DMS114 treated with DMSO at 0.1 percent for 48 hours (cell line): ENCODE data around the gene ATP1A2.
"Not testable (repeated sequence)": the region's sequence is repeated elsewhere in the genome, so short reads cannot be mapped to it uniquely, and the experiment has no call there.

Experiments
- DNase-seq: peaks from one replicate; lab custom pipeline; 2025; ENCODE audit not compliant: unreplicated experiment; lab: John Stamatoyannopoulos, UW

Gene ATP1A2

DNA sequence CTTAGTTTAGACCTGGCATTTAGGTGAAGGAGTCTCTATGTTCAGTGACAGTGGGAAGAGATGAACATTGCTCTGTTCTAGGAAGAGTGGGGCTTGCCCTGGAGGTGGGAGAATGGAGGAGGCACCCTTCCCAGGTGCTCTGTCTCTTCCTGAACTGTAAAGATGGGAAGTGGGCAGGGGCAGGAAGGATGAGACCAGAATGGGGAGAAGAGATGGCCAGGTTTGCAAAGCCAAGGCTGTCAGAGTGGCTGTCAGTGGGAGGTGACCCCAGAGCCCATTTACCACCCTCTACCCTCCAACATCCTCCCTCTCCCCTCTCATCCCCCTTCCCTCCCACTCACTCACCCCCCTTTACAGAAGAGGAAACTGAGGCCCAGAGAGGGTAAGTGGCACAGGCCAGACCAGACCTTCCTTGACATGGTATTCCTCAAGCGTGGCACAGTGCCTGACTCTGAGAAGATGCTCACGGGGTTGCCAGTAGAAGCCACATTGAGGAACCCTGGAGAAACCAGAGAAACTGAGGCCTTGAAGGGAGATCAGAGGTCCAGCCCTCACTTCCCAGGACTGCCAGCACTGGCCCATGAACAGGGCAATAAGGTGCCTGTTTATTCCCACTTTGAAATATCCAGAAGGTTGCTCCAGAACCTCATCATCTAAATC, 15.7 kb upstream of the ATP1A2 start:
- DNase-seq: no peak

DNA sequence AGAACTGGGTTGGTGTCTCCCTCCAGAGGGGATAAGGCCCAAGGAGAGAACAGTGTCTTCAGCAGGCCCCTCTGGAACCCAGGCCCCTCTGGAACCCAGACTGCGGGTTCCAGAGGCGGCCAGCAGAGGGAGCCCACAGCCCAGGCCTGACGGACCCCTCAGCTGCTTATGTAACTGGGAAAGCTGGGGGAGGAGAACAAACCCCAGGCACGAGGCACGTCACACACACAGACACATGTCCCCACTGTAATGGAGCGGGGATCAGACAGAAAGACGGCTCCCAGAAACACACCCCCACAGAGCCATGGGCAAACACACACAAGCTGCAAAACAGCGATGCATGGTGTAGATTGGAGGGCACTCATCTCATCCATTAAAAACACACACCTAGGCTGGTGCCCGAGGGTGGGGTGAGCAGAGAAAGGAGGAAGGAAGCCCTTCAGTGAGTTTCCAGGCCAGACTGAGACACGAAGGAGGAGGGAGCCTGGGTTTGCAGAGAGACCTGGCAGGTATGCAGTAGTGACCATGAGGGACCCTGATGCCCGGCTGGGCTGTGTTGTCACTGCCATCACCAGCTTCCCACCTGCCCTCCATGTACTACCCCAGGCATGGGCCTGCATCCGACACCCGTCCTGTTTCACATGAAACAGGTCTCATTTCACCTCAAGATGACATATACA, 14.4 kb upstream of the ATP1A2 start:
- peak; percentile 90 for DNase-seq

DNA sequence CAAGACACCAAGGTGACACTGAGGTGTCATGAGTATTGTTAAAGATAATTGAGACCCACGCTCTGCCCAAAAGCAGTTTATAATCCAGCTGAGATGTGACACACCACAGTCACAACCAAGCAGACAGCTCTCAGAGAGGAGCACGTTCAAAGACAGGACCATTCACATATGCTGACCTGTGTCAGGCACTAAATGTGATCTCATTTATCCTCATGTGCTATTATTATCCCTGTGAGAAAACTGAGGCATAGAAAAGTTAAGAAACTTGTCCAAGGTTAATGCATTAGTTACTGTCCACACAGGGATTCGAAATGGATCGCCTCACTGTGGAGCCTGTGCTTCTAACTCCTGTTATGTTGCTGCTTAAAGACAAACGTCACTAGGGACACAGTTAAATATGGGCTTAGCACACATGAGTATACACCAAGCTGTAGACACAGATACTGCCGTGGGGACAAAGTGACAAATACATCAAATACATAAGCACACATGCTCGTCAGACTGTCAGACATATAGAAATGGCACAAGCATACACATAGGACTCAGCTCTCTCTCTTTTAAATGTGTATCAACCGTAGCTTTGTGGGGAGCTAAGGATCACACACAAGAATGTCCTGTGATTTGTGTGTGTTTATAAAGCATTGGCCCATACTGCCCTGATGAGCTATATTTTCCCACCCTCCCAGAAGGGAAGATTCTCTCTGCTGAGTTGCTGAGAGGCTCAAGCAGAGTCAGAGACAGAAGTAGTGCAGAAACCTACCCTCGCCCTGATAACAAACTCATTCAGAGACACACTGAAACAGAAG, 13.6 kb upstream of the ATP1A2 start:
- DNase-seq: no peak

DNA sequence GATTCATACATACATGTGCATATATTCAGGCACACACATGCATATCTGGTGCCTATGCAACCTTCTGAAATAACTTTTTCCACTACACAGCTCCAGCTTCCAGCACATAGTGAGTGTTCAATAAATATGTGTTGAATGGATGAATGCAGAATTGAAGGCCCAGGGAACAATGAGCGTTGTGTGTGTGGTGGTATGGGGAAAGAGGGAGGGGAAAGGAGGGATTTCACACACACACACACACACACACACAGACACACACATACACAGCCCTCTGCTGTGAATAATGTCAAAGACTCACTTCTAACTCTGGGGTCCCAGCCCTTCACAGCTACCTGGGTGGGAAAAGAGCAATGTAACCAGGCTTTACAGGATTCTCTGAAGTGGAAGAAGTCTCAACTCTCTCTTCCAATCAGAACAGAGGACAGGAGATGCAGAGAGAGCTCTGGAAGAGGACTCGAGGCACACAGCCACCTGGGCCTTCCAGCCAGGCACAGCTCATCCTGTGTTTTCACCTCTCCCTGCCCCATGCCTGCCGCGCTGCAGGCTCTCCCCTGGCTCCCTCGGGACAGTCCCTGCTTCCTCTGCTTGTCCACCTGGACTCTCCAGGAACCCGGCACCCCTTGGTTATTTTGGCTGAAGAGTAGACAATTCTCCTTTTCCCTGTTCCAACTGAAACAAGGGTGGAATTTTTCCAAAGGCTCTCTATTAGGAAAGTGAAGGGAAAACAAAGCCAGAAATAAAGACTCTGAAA, 11.7 kb upstream of the ATP1A2 start:
- DNase-seq: no peak

DNA sequence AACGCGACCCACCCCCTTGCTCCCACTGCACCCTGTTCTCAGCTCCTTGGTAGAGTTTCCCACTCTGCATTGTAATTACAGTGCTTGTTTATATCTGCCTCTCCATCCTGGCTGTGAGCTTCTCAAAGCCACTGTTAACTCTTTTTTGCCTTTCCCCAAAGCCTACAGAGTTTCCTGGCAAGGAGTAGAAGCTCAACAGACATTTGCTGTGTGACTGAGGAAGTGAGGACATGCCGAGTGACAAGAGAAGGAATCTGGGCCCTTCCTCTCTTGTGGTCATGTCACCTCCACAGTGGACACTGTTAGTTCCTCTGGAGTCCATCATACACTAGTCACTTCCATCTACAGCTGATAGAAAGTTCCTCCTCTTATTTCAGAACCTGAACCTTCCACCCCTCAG, 11.1 kb upstream of the ATP1A2 start:
- DNase-seq: no peak

DNA sequence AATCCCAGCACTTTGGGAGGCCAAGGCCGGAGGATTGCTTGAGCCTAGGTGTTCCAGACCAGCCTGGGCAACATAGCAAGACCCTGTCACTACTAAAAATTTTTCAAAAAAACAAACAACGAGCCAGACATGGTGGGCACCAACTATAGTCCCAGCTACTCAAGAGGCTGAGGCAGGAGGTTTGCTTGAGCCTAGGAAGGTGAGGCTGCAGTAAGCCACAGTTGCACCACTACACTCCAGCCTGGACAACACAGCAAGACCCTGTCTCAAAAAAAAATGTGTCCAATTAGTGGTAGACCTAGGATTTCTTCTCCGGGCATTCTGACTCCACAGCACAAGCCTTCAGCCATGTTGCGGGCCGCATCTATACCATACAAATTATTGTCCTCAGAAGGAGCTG, 10.4 kb upstream of the ATP1A2 start:
- DNase-seq: no peak

DNA sequence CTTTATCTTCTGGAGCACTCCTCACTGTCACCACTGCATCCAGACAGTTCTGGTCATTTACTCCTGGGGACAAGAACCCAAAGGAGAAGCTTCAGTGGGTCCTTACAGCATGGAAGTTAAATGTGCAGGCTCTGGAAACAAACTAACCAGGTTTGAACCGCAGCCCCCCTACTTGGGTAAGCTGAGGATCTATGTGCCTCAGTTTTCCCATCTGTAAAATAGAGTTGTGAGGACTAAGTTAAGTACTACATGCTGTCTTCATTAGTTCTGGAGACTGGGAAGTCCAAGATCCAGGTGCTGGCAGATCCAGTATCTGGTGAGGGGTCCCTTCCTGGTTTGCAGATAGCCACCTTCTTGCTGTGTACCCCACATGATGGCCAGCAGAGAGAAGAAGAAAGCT, 8.0 kb upstream of the ATP1A2 start:
- DNase-seq: no peak

DNA sequence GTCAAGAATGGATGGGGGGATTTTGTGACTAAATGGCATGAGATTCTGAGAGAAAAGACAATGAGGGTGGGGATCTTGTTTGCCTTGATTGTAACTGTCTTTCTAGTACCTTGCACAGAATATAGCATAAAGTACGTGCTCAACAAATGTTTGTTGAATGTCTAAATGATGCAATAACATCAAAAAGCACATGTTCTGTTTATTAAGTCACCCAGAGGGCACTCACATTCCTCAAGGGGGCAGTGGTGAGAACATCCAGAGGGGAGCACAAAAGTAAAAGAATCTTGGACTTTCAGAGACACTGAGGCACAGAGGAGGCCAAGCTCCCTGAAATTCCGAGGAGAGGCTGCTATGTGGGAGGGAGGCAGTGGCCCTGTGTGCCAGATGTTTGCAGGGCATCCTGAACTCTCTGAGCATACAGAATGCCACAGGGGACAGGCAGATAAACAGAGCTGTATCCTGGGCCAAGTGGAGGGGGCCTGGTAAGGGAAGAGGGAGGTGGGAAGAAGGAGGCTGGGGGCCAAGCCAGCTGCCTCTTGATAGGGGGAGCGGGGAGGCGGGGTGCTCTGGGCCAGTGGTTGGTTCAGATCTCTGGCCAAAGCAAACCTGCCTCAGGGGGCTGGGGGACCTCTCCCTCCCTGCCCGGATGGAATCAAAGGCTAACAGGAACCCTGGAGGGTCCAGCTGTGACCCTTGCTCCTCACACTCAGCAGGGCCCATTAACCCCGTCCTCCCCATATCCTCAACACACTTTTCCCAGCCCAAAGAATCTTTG, 6.5 kb upstream of the ATP1A2 start:
- DNase-seq: peak; percentile 26

DNA sequence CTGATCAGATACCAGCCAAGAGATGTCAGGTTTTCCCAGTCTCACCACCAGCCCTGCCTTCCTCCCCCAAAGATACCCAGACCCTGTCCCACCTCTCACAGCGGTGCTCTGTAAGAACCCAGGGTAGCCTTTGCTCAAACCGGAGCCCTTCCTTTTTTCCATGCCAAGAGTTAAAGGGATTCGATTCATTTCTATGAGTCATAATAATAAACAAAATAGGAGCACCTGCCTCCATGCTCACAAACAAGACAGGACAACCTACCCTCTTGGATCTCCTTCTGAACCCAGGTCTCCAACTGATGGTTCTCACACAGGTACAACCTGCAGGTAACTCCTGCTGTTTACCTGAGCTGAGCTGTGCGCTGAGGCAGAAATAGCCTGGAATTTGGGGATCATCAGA, 5.9 kb upstream of the ATP1A2 start:
- no peak for DNase-seq

DNA sequence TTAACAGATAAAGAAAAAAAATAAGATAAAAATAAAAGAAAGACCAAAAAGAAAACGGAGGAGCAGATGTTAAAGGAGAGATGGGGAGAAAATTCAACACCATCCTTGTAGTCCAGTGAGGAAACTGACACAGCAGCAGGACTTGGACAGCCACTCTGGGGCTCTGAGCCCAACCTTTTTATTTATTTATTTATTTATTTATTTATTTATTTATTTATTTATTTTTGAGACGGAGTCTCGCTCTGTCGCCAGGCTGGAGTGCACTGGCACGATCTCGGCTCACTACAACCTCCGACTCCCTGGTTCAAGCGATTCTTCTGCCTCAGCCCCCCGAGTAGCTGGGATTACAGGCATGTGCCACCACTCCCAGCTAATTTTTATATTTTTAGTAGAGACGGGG, 4.1 kb upstream of the ATP1A2 start:
- DNase-seq: not testable (repeated sequence)

DNA sequence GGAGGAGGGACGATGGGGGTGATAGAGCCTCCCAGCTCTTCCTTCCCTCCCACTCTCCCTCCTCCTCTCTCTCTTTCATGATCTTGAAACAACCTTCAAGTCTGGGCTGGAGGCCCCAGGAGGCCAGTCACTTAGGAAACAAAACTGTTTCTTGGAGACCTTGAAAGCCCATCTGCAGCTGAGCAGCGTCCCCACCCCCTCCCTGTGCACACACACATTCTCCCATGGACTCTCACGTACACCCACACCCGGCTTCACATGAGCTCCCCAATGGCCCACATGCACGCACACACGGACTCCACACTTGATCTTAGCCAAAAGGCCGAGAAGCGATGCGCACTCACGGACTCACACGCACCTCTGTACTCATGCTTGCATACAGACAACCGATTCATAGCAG, 3.2 kb upstream of the ATP1A2 start:
- DNase-seq: no peak

DNA sequence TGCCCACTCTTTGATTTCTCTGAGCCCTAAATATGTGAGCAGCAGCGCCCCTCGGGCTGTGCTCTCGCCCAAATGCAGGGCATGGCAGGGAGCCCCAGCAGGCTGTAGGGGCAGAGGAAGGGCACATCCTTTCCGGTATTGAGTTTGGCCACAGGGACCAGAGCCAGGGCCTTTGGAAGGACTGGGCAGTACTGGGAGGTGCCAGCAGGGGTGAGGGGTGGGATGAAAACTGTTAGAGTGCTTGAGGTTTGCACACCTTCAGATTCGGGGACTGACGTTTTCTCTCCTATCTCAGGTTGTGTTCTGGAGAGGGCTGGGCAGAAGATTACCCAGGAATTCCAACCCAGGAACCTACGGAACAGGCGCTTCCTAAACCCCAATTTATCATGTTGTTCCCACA, 2.2 kb upstream of the ATP1A2 start:
- no peak for DNase-seq

DNA sequence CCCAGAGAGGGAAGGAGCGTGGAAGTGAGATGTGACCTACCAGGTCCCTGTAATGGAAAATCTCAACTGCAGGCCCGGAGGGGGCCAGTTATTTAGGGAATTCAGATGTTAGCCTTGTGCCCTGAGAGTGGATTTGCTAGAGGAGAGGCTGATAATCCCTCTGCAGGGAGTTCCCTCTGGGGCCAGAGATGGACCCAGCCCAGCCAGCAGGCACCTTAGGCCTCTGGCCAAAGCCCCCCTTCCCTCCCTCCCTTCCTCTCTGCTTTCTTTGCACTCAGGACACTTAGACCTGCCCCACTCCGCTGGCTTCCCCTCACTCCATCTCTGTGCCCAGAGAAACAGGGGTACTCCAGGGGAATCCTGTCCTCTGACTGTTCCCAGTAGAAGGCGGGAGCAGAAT, 1.5 kb upstream of the ATP1A2 start:
- no peak for DNase-seq

DNA sequence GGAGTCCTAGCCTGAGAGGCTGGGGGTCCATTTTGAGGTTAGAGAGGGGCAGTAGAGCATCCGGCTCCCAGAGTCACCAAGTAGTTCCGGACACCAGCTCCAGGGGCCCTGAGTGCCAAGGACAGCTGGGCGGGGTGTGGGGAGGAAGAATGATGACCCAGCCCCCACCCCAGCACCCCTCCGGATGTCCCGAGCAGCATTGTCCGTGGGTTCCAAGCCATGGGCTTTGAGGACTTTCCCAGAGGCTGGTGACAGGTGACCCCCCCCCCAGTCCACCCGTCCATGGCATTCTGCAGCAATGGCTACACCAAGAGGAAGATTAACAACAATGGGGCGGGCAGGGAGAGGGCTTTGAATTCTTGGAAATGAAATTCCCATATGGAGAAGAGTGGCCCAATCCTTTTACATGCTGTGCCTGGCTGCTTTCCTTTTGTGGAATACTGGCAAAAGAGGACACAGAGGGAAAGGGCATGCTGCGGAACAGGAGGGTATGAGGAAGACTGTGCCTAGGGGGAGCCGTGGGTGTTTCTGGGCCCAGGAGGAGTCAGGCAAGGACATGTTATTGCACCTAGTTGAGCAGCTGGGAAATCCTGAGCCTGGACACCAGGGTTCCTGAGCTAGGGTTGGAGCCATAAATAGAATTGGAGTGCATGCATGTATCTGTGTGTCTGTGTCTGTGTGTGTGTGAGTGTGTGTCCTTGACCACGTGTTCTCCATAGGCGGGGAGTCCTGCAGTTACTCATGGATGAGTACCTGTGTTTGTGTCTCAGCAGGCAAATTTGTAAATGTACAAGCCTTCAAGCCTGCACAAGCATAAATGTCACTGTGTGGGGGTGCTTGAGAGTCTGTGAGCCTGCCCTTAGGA, 956 bp downstream of the ATP1A2 start:
- DNase-seq: no peak

DNA sequence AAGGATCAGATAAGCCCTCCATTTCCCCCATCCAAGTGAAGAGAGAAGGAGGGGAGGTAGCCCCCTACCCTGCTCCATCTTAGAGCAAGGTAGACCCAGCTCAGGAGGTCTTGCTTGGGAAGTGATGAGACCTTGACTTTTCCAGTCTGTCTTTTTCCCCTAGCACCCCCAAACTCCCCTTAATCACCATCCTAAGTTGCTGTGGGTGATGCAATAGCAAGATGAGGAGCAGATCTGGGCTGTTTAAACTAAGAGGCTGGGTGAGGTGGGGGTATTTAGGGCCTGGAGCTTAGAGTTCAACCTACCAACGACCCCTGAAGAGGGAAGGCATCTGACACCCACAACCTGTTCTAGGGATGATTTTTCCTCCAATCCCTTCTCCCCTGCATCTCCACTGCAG, 1.7 kb downstream of the ATP1A2 start:
- no peak for DNase-seq

DNA sequence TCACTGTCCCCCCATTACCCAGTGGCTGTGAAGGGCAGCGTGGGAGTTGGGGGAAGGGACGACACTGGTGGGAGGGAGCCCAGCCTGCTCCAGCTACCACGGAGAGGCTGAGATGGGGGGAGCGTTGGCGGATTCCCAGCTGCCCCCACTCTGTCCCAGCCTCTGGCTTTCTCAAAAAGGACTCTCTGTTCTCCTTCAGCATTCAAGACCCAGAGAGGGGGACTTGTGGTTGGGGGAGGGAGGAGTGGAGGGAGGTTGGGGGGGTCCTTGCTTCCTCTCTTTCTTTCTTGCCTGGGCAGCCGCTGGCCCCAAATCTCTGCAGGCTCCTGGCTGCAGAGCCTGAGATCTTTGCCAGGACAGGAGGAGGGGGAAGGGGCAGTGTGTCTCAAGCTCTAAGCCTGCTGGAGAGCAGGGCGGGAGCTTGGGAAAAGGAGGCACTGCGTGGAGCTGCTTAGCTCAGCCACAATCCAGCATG, 2.2 kb downstream of the ATP1A2 start:
- DNase-seq: no peak

DNA sequence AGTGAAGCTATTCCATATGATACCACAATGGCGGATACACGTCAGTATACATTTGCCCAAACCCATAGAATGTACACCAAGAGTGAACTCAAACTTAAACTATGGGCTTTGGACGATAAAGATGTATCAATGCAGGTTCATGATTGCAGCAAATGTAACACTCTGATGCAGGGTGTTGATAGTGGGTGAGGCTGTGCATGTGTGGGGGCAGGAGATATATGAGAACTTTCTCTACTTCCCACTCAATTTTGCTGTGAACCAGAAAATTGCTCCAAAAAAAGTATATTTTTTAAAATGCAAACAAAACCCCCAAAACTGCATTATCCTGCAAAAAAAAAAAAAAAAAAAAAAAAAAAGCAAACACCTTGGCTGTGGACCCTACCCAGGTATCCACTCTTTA, 3.4 kb downstream of the ATP1A2 start:
- DNase-seq: no peak

DNA sequence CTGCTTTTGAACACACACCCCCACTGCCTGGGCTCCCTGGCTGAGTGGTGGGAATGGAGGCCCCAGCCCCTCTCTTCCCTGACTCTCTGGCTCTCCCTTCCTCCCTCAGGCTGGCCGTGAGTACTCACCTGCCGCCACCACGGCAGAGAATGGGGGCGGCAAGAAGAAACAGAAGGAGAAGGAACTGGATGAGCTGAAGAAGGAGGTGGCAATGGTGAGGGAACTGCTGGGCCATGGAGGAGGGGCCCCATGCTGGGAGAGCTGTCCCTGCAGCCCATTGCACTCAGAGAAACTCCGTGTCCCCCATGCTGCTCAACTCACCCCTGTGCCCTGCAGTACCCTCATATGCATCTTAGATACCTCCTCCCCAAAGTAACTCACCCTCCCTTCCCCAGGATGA, 5.2 kb downstream of the ATP1A2 start:
- DNase-seq: no peak

DNA sequence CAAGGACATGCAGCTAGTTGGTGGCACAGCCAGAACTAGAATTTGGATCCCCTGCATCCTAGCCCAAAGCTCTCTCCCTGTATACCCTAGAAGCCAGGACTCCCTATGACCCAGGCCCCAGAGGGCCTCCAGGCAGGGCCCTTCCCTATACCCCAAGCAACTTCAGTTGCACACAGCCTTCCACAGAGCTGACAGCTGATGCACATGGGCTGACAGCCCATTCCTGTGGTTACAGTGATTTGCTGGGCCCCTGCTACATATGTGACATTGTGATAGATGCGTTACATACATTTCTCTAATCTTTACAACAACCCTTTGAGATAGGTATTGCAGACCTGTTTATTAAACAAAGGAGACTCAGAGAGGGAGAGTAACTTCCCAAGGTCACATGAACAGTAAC, 5.8 kb downstream of the ATP1A2 start:
- no peak for DNase-seq
